Stimulated activated naive CD8-positive, alpha-beta T cell treated with anti-CD3 and anti-CD28 coated beads, Interleukin-15, Interleukin-2, amounts not matched to agents 100 U/mL and 50 U/mL, for 24 hours (primary cell): ENCODE measurements around the gene STK35.
A peak's percentile ranks its signal among the peaks of the same experiment; 100 is the strongest.

Experiments
- ATAC-seq: fragments of 150-1000 bp; cut with Tn5 transposase; one replicate; pipeline ENCODE4 v1.10.0; 2021
- DNase-seq: peaks from one replicate; pipeline ENCODE4 v3.0.0; 2021

Gene STK35

GRCh38 chr20:2104236-2104635 lies 2.6 kb downstream of the STK35 start:
- no peak for ATAC-seq
- DNase-seq, result no peak

- DNase-seq (no peak), ATAC-seq (no peak)
These were observed 6.9 kb downstream of the STK35 start for GRCh38 chr20:2108498-2108897.

- DNase-seq (no peak), ATAC-seq (no peak)
These were observed 7.4 kb downstream of the STK35 start for GRCh38 chr20:2108987-2109386.

- no peak for ATAC-seq
- no peak for DNase-seq
These were observed 8.0 kb downstream of the STK35 start for GRCh38 chr20:2109425-2110210.

- ATAC-seq, result no peak
- DNase-seq, result no peak
These were observed 11.3 kb downstream of the STK35 start for GRCh38 chr20:2112910-2113309.

- DNase-seq, result no peak
- no peak for ATAC-seq
These were observed 12.7 kb downstream of the STK35 start for GRCh38 chr20:2114127-2114959.

GRCh38 chr20:2114990-2115681 lies 13.5 kb downstream of the STK35 start:
- ATAC-seq (no peak), DNase-seq (no peak)

GRCh38 chr20:2116170-2116940 lies 14.7 kb downstream of the STK35 start:
- DNase-seq (no peak), ATAC-seq (no peak)

- ATAC-seq, result peak; percentile 95
- DNase-seq, result no peak
These were observed 17.2 kb downstream of the STK35 start for GRCh38 chr20:2118783-2119182.

GRCh38 chr20:2122936-2123335 lies 21.3 kb downstream of the STK35 start:
- ATAC-seq, result no peak
- DNase-seq, result no peak

GRCh38 chr20:2123720-2124119 lies 22.1 kb downstream of the STK35 start:
- no peak for ATAC-seq
- no peak for DNase-seq

- ATAC-seq (no peak), DNase-seq (no peak)
These were observed 23.1 kb downstream of the STK35 start for GRCh38 chr20:2124564-2125213.

- no peak for DNase-seq
- no peak for ATAC-seq
These were observed 24.0 kb downstream of the STK35 start for GRCh38 chr20:2125474-2126112.

- DNase-seq, result no peak
- no peak for ATAC-seq
These were observed 25.6 kb downstream of the STK35 start for GRCh38 chr20:2127238-2127637.

GRCh38 chr20:2128542-2128941 lies 26.9 kb downstream of the STK35 start:
- no peak for DNase-seq
- ATAC-seq, result no peak

GRCh38 chr20:2130062-2130591 lies 28.5 kb downstream of the STK35 start:
- DNase-seq (no peak), ATAC-seq (no peak)

- no peak for DNase-seq
- no peak for ATAC-seq
These were observed 29.1 kb downstream of the STK35 start for GRCh38 chr20:2130683-2131082.

- DNase-seq, result no peak
These were observed 29.7 kb downstream of the STK35 start for GRCh38 chr20:2131366-2131765.

GRCh38 chr20:2132461-2132901 lies 30.9 kb downstream of the STK35 start:
- ATAC-seq (peak; percentile 41), DNase-seq (no peak)

More at GRCh38 chr20:2131366-2131765, 29.7 kb downstream of the STK35 start:
- ATAC-seq, result peak; percentile 19

GRCh38 chr20:2133318-2134183 lies 31.9 kb downstream of the STK35 start:
- DNase-seq (no peak), ATAC-seq (no peak)
